GM19468 (cell line): ENCODE measurements around the gene NTHL1.

Source experiments
- ATAC-seq: cut with Tn5 transposase; IDR thresholded peaks from one replicate; pipeline ENCODE4 v1.9.1; 2021; ENCODE audit warnings: mild to moderate bottlenecking, moderate library complexity, moderate number of reproducible peaks; ENCODE audit not compliant: unreplicated experiment; ENCODE audit errors: extremely low read depth

NTHL1 gene

DNA sequence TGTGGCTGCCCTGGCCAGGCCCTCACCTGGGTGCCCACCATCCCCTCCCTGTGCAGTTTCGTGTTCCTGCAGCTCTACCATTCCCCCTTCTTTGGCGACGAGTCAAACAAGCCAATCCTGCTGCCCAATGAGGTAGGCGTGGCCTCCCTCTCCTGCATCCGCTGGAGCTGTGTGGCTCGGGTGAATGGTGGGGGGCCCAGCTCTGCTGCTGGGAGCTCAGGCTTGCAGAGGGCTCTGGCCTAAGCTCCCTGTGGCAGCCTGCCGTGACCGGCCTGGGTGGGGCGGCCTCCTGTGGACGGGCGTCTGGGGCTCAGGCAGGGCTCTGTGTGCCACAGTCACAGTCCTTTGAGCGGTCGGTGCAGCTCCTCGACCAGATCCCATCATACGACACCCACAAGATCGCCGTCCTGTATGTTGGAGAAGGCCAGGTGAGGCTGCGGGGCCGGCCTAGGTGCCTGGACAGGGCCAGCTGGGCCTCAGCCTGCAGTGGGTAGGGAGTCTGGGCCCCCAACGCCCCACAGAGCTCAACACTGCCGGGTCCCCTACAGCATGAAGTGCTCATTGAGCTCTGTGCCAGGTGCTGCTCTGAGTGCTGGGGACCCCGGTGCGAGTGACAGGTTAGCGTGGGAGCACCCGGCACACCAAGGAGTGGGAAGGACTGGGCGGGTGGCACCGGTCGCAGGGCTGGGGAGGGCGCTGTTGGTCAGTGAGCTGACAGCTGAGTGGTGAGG lies 37.4 kb upstream of the NTHL1 start:
- ATAC-seq: no peak

DNA sequence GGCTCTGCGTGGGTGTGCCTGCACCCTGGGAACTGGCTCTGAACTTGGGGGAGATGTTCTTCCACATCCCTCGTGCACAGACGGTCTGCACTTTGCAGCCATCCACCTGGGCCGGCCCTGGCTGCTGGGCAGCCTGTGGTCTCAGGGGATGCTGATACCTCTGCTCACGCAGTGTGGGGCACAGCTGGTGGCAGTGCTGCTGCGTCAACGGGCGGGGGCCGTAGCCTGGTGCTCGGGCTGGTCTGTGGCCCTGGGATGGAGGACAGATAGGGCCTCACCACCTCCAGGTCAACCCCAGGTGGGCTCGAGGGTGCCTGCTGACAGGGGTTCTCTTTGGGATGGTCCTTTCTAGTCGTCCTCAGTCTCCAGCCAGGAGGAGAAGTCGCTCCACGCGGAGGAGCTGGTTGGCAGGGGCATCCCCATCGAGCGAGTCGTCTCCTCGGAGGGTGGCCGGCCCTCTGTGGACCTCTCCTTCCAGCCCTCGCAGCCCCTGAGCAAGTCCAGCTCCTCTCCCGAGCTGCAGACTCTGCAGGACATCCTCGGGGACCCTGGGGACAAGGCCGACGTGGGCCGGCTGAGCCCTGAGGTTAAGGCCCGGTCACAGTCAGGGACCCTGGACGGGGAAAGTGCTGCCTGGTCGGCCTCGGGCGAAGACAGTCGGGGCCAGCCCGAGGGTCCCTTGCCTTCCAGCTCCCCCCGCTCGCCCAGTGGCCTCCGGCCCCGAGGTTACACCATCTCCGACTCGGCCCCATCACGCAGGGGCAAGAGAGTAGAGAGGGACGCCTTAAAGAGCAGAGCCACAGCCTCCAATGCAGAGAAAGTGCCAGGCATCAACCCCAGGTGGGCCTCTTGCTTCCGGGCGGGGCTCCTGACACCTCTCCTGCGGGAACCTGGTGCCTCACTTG lies 36.5 kb upstream of the NTHL1 start:
- no peak for ATAC-seq

DNA sequence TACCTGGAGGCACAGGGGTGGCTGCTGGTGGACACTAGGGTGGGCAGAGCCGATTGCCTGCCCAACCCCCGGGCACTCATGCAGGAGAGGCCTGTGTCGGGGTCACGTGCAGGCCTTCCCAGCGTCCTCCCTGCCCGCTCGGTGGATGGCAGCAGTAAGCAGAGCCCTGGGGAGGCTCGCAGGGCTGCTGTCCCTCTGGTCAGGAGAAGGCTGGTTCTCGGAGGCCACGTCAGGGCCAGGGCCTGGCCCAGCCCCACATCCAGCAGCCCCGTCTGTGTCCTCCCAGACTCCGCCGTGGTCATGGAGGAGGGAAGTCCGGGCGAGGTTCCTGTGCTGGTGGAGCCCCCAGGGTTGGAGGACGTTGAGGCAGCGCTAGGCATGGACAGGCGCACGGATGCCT lies 35.8 kb upstream of the NTHL1 start:
- ATAC-seq: no peak

DNA sequence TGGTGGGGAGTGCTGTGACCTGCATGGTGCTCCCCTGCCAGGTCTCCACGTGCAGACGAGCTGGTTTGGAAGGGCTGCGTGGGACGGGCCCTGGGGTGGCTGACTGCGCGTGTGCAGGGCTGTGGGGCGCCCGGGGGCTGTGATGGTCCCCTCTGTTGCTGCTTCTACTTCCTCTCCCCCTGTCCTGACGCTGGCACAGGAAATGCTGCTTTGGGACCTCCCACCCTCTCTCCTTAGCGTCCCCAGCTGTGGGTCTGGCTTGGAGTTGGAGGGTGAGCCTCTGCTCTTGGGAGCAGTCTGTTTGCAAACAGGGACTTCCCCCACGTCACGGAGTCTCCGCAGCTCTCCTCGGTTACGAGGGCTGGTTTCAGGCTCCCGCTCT lies 35.3 kb upstream of the NTHL1 start:
- no peak for ATAC-seq

DNA sequence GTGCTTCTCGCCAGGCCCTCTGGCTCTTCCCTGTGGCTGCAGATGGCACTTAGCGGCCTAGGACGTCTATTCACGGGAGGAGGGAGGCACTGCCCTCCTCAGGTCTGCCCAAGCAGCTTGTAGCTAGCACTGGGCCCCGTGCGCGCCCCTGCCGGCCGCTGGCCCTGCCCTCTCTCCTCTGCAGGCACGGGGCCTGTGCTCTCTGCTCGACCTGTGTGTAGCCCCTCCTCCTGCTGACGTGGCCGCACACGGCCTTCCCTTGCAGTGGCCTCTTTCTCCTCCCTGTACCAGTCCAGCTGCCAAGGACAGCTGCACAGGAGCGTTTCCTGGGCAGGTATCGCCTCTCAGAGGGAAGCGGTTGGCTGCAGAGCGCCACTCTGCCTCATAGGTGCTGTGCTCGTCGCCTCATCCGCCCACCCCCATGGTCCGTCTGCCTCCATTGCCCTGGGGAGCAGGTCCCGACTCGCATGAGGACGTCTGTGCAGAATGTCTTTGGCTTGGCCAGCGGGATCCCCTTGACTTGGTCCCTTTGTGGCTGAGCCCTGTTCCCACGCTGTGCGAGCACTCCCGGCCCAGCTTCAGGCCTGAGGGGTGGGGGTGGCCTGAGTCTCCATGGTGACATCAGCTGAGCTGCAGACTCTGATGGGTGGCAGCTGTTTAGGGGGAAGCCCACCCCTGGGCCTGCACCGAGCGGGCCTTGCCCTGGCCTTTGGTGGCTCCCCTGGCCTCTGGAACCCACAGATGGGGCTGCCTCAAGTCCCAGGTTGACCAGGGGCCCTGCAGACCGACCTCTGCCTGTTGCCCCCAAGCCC lies 34.7 kb upstream of the NTHL1 start:
- ATAC-seq: no peak

DNA sequence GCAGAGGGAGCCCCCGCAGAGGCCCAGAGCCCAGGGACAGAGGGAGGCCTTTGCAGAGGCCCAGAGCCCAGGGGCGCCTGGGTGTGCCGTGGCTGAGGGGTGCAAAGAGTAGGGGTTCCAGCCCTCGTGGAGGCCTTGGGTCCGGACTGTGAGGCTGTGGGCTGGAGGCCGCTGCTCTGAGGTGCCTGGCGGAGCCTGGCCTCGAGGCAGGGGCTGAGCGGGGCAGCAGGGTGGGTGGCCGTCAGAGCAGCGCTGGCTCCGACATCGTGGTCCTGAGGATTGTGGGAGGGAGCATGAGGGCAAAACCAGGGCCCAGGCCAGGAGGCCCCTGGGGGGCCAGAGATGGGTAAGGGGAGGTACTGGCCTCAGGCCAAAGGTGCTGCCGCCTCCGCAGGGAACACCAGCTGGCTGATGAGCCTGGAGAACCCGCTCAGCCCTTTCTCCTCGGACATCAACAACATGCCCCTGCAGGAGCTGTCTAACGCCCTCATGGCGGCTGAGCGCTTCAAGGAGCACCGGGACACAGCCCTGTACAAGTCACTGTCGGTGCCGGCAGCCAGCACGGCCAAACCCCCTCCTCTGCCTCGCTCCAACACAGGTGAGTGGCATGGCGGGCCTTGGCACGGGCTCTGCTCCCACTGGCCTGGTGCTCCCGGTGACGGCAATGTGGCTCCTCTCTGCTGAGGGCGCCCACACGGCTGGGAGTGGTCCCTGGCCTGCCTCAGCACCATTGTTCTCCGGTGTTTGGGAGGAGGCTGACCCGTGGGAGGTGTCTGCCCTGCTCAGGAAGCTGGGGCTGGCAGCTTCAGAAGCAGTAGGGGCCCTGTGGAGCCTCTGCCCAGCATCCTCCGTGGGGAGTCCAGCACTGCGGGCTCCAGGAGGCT lies 33.8 kb upstream of the NTHL1 start:
- ATAC-seq: no peak

DNA sequence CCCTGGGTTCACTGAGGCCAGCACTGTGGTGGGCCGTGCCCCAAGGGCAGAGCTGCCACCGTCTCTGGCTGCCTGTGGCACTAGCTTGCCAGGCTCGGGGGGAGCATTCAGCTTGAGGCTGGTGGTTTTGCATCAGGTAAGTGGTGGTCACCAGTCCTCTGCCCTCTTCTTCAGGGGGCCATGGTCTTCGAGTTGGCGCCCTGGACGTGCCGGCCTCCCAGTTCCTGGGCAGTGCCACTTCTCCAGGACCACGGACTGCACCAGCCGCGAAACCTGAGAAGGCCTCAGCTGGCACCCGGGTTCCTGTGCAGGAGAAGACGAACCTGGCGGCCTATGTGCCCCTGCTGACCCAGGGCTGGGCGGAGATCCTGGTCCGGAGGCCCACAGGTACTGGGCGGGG lies 32.4 kb upstream of the NTHL1 start:
- ATAC-seq: no peak

DNA sequence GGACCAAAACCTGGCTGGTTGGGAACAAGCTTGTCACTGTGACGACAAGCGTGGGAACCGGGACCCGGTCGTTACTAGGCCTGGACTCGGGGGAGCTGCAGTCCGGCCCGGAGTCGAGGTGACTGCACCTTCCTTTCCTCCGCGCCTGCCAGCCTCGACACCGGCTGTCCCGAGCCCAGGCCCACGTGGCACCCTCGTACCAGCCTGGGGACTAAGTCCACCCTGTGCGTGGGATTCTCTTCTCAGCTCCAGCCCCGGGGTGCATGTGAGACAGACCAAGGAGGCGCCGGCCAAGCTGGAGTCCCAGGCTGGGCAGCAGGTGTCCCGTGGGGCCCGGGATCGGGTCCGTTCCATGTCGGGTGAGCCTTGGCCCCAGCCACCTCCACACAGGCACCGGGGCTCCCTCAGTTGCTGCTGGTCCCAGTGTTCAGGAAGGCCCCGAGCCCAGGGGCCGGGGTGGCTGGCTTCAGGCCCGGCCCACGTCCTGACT lies 31.7 kb upstream of the NTHL1 start:
- ATAC-seq: no peak

DNA sequence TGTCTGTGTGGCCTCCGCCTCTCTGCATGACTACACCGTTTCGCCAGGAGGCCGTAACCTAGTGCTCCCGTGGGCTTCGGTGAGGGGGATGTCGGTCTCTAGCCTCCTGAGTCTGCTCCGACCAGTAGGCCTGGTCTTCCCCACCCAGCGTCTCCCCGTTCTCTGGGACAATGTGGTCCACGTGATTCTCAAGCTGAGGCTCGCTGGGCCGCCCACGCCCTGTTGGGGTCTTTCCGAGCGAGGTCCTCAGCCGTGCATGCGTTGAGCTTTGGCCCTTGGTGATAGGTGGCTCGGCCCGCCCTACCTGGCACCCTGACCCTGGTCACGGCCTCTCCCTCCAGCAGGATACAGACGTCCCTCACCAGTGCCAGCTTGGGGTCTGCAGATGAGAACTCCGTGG lies 31.1 kb upstream of the NTHL1 start:
- ATAC-seq: no peak

DNA sequence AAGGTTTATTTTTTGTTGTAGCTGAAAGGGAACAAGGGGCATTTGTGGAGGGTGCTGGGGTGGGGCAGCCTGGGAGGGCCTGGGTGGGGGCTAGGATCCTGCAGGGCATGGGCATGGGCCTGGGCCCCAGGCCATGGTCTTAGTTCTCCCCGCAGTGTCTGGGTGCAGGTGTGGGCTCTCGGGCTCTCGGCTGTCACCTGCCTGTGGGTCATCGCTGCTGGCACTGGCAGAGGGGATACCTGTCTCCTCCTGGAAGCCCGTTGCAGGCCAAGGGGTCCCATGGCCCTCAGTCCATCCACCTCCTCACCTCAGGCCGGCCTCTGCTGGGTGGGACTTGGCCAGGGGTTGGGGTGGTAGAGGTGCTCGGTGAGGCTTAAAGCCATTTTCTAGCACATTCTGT lies 30.5 kb upstream of the NTHL1 start:
- no peak for ATAC-seq

DNA sequence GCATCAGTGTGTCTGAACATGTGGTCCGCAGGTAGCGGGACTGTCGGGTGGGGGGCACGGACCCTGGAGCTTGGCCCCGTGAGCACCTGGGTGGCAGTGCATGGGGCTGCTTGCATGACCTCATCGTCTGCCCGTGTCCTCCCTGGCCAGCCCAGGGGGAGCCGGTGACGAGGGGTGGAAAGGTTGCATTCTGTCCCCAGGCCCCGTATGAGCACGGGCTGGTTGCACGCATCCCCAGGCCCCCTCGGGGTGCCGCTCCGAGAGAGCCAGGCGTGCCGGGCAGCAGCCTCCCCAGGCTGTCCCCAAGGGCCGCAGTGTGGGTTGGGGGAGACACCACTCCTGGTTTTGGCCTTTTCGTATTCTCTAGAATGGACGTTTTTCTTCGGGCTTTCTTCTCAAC lies 30.1 kb upstream of the NTHL1 start:
- ATAC-seq: no peak

DNA sequence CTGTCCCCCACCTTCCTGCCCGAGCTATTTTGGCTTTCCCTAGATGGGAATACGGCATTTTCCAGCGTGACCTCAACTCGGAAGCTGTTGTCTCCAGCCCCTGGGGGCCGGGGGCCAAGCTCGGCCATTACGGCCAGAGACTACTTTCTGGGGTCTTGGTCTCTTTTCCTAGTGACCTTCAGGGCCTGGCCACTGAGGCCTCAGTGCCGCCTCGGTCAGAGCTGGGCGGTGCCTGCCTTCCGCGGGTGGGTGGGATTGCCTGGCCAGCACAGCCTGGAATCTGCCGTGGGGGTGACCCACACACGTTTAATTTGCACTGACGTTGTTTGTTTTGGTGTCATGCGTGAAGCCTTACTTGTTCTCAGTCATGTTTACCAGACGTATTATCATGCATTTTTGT lies 29.4 kb upstream of the NTHL1 start:
- no peak for ATAC-seq

DNA sequence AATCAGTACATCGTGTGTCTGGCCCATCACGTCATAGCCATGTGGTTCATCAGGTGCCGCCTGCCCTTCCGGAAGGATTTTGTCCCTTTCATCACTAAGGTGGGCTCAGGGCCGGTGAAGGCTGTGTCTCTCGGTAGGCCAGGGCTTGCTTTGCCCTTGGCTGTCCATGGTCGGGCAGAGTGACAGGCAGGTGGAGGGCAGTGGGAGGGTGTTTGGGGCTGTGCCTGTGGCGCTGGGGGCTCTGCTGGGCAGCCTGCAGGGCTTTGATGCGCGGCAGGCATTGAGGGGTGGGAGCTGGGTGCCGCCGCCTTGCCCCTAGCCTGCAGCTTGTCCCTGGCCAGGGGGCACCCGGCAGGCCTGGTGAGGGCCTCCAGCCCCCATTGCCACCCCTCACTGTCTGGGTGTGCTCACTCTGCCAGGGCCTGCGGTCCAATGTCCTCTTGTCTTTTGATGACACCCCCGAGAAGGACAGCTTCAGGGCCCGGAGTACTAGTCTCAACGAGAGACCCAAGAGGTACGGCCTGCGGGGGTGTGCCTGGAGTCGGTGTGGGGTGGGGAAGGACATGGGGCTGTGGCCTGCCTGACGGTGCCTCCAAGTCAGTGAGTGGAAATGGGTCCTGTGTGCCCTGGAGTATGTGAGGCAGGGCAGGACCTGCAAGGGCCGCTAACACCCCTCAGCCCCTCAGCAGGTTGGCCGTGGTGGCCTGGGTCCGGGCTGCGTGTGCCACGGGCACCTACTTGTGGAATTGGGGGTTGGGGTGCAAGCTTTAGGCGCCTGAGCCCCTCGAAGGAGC lies 28.6 kb upstream of the NTHL1 start:
- ATAC-seq: no peak

DNA sequence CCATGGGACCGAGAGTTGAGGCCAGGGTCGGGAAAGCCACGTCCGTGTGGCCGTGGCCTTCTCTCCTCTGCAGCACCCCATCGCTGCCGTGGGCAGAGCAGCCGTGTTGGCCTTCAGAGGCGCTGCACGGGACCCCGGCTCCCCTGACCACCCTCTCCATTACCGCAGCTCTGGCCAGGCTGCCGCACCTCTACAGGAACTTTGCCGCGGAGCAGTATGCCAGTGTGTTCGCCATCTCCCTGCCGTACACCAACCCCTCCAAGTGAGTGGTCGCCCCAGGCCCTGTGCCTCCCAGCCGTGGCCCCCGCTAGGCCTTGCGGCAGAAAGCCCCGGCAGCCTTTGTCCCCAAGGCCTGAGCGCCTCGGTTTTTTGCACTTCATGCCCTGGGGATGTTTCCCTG lies 28.0 kb upstream of the NTHL1 start:
- no peak for ATAC-seq

DNA sequence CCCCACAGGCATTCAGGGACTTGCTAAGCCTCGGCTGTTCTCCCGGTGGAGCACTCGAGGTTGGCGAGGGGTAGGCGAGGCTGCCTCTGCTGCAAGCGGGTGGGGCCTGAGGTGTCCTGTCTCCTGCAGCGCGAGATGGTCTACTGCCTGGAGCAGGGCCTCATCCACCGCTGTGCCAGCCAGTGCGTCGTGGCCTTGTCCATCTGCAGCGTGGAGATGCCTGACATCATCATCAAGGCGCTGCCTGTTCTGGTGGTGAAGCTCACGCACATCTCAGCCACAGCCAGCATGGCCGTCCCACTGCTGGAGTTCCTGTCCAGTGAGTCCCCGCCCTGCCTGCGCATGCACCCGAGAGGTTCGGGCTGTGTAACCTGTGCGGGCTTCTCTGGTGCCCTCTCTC lies 26.4 kb upstream of the NTHL1 start:
- ATAC-seq: no peak

DNA sequence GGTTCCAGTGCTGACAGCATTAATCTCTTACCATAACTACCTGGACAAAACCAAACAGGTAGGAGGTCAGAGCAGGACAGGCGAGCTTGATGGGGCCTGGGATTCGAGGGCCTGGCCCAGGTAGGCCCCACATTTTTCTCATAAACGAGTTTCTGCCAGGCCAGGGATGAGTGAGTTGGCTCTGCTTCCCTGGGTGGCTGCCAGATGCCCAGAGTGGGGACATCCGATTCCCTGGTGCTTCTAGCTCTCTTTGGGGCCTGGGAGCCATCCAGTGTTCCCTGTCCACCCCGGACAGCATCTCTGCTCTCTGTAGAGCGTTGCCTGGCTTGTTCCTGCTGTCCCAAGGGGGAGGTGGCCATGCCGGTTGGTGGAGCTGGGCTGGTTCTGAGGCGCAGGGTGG lies 25.3 kb upstream of the NTHL1 start:
- ATAC-seq: no peak

DNA sequence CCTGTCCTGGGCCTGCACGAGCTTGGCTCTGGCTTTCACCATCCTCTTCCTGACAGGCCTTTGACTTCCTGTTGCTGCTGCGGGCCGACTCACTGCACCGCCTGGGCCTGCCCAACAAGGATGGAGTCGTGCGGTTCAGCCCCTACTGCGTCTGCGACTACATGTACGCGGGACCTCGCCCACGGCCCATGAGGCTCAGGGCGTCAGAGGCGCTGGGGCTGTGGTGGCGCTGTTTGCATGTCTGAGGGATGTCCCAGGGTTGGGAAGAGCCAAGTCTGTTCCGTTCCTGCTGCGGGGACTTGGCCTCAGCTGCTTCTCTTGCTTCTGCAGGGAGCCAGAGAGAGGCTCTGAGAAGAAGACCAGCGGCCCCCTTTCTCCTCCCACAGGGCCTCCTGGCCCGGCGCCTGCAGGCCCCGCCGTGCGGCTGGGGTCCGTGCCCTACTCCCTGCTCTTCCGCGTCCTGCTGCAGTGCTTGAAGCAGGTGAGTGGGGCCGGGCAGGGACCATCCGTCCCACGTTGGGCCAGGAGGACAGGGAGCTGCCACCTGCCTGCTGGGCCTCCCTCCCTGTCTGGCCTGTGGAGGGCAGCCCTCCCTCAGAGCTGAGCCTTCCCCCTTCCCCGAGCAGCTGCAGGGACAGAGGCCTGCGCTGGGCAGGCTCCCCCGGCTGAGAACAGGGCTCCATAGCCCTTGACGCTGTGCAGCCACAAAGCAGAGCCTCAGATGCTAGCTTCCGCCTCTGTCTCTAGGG lies 24.0 kb upstream of the NTHL1 start:
- no peak for ATAC-seq
